ENCODE results near the gene ANAPC7.

GRCh38 chr12:110421159-110421661, 17.7 kb upstream of the ANAPC7 start:
- TF ChIP-seq GATA2 (IDR thresholded peaks at IDR 0.05; ENCODE audit: low read depth, low read length): no peak
- no peak for TF ChIP-seq GATA3 (IDR thresholded peaks at IDR 0.05; ENCODE audit: low read depth, low read length)

Measured in SH-SY5Y (cell line).